H1 (cell line): ENCODE results near the gene SCAPER. TPM values are rescaled to one million over a fixed set of nuclear protein-coding genes. Genes with fewer than 3 reads are reported as not detected.
A peak's percentile ranks its signal among the peaks of the same experiment; 100 is the strongest.

Source experiments
- CTCF ChIA-PET: fragments of 300-600 bp; sonication (Branson Sonifier 250); formaldehyde crosslinking; loops from one replicate; lab custom pipeline; 2021; ENCODE audit not compliant: partially characterized antibody; lab: Charles Lee
- POLR2A ChIA-PET: fragments of 300-600 bp; sonication (Branson Sonifier 250); formaldehyde crosslinking; loops from one replicate; lab custom pipeline; 2021; ENCODE audit warnings: inconsistent platforms; ENCODE audit not compliant: partially characterized antibody; lab: Charles Lee
- DNase-seq, 2 experiments: peaks; one replicate each; pipeline versions ENCODE4 v3.0.0 to v3.0.0-alpha.2; 2010 to 2022; ENCODE audit warnings: low spot score in 2 of 2, low read depth in 1 of 2, mixed read lengths in 1 of 2
- FAIRE-seq: peaks from 2 replicates; lab custom pipeline; 2011; peaks lifted over from hg19 to GRCh38; lab: Jason Lieb, UNC
- H2AFZ ChIP-seq: 2 replicates; pipeline ENCODE4 v1.8.1; 2012; ENCODE audit warnings: low read length, inconsistent platforms
- H2AK5ac ChIP-seq: 2 replicates; pipeline ENCODE4 v1.6.1; 2013; ENCODE audit warnings: low read depth, low read length
- H2BK120ac ChIP-seq: replicated peaks from 2 replicates; pipeline ENCODE3; 2013; ENCODE audit warnings: low read depth, low read length, inconsistent platforms
- H2BK12ac ChIP-seq: 2 replicates; pipeline ENCODE4 v1.6.1; 2013; ENCODE audit warnings: low read depth, low read length
- H2BK15ac ChIP-seq: 2 replicates; pipeline ENCODE4 v1.6.1; 2013; ENCODE audit warnings: low read length
- H2BK20ac ChIP-seq: 2 replicates; pipeline ENCODE4 v1.6.1; 2013; ENCODE audit warnings: low read length
- H2BK5ac ChIP-seq: 2 replicates; pipeline ENCODE4 v1.6.1; 2013; ENCODE audit warnings: low read depth, low read length
- H3K14ac ChIP-seq: 2 replicates; pipeline ENCODE4 v1.6.1; 2013; ENCODE audit warnings: inconsistent platforms; ENCODE audit not compliant: insufficient read length
- H3K18ac ChIP-seq: 2 replicates; pipeline ENCODE4 v1.6.1; 2013; ENCODE audit warnings: low read length; ENCODE audit errors: extremely low read depth
- H3K23ac ChIP-seq: 2 replicates; pipeline ENCODE4 v1.6.1; 2013; ENCODE audit warnings: inconsistent platforms; ENCODE audit not compliant: insufficient read length
- H3K23me2 ChIP-seq: 2 replicates; pipeline ENCODE4 v1.6.1; 2013; ENCODE audit warnings: low read depth, low read length
- H3K27ac ChIP-seq: 2 replicates; pipeline ENCODE4 v1.6.1; 2011; ENCODE audit warnings: low read depth, low read length, inconsistent platforms
- H3K27me3 ChIP-seq, 4 experiments: replicated peaks in 1 of 4; 1 replicate in 1 of 4; 2 replicates in 3 of 4; pipeline versions ENCODE4 v1.6.1 to v1.8.1; 2011 to 2013; ENCODE audit warnings: low read length in 3 of 4, mild to moderate bottlenecking in 3 of 4, inconsistent platforms in 2 of 4, mixed read lengths in 2 of 4, moderate library complexity in 1 of 4; ENCODE audit not compliant: control insufficient read depth in 3 of 4, insufficient read depth in 3 of 4; ENCODE audit errors: extremely low read depth in 1 of 4
- H3K36me3 ChIP-seq, 4 experiments: 2 replicates each; pipeline versions ENCODE4 v1.6.1 to v1.8.1; 2011 to 2013; ENCODE audit warnings: mild to moderate bottlenecking in 4 of 4, low read length in 3 of 4, moderate library complexity in 2 of 4, control low read depth in 1 of 4, inconsistent platforms in 1 of 4; ENCODE audit not compliant: insufficient read depth in 4 of 4, control insufficient read depth in 2 of 4
- H3K4ac ChIP-seq: replicated peaks from 2 replicates; pipeline ENCODE3; 2013; ENCODE audit warnings: low read length, low read depth, mixed read lengths, inconsistent platforms; ENCODE audit not compliant: insufficient read length
- H3K4me1 ChIP-seq, 4 experiments: replicated peaks in 1 of 4; 1 replicate in 1 of 4; 2 replicates in 3 of 4; pipeline versions ENCODE4 v1.6.1 to v1.8.1; 2011 to 2013; ENCODE audit warnings: low read length in 3 of 4, inconsistent platforms in 2 of 4, mixed read lengths in 1 of 4; ENCODE audit not compliant: insufficient read depth in 4 of 4, control insufficient read depth in 3 of 4
- H3K4me2 ChIP-seq, 2 experiments: 2 replicates each; pipeline versions ENCODE4 v1.6.1 to v1.8.1; 2011 to 2013; ENCODE audit warnings: low read depth in 2 of 2, low read length in 2 of 2, control low read depth in 1 of 2, inconsistent platforms in 1 of 2, mild to moderate bottlenecking in 1 of 2; ENCODE audit not compliant: insufficient read depth in 1 of 2
- H3K4me3 ChIP-seq, 4 experiments: fragments of 200-600, 300-600 bp in 1 of 4; sonication (generic), shearing (Covaris generic), sonication (Bioruptor Twin) in 1 of 4; 2 replicates each; pipeline versions ENCODE4 v1.5.1 to v1.8.1; 2011 to 2016; ENCODE audit warnings: low read length in 4 of 4, low read depth in 3 of 4, control low read depth in 2 of 4, inconsistent platforms in 2 of 4, mild to moderate bottlenecking in 2 of 4, mixed read lengths in 1 of 4, moderate library complexity in 1 of 4; ENCODE audit not compliant: insufficient read depth in 2 of 4; ENCODE audit errors: extremely low read depth in 1 of 4
- H3K56ac ChIP-seq: replicated peaks from 2 replicates; pipeline ENCODE3; 2013; ENCODE audit warnings: low read depth, mild to moderate bottlenecking, mixed read lengths, low read length, inconsistent platforms; ENCODE audit not compliant: insufficient read length
- H3K79me1 ChIP-seq: 2 replicates; pipeline ENCODE4 v1.6.1; 2013; ENCODE audit warnings: low read depth, low read length, control low read depth
- H3K79me2 ChIP-seq, 2 experiments: 2 replicates each; pipeline versions ENCODE4 v1.6.1 to v1.8.1; 2012 to 2013; ENCODE audit warnings: low read length in 2 of 2, mild to moderate bottlenecking in 2 of 2, inconsistent platforms in 1 of 2; ENCODE audit not compliant: insufficient read depth in 2 of 2, control insufficient read depth in 1 of 2
- H3K9ac ChIP-seq, 4 experiments: replicated peaks in 1 of 4; 1 replicate in 1 of 4; 2 replicates in 3 of 4; pipeline versions ENCODE4 v1.6.1 to v1.8.1; 2011 to 2013; ENCODE audit warnings: low read depth in 3 of 4, low read length in 3 of 4, control low read depth in 2 of 4, mild to moderate bottlenecking in 2 of 4, moderate library complexity in 2 of 4, inconsistent platforms in 1 of 4; ENCODE audit errors: extremely low read depth in 1 of 4
- H3K9me3 ChIP-seq, 2 experiments: 2 replicates each; pipeline versions ENCODE4 v1.6.1 to v1.8.1; 2012 to 2013; ENCODE audit warnings: mild to moderate bottlenecking in 2 of 2, moderate library complexity in 2 of 2, control low read depth in 1 of 2, inconsistent platforms in 1 of 2, low read depth in 1 of 2, low read length in 1 of 2, mixed read lengths in 1 of 2; ENCODE audit not compliant: insufficient read depth in 2 of 2
- H4K20me1 ChIP-seq, 2 experiments: replicated peaks in 1 of 2; 2 replicates each; pipeline versions ENCODE3 to v1.8.1; 2011 to 2013; ENCODE audit warnings: inconsistent platforms in 2 of 2, low read length in 2 of 2, mild to moderate bottlenecking in 1 of 2; ENCODE audit not compliant: insufficient read depth in 2 of 2, control insufficient read depth in 1 of 2
- H4K5ac ChIP-seq: 2 replicates; pipeline ENCODE4 v1.6.1; 2013; ENCODE audit warnings: low read length, low read depth, mixed read lengths, inconsistent platforms; ENCODE audit not compliant: insufficient read length
- H4K8ac ChIP-seq: 2 replicates; pipeline ENCODE4 v1.8.0; 2013; ENCODE audit warnings: mild to moderate bottlenecking, moderate library complexity, low read length, inconsistent platforms; ENCODE audit not compliant: insufficient read depth; ENCODE audit errors: extremely low read depth
- H4K91ac ChIP-seq: replicated peaks from 2 replicates; pipeline ENCODE3; 2013; ENCODE audit warnings: low read length, mixed read lengths, inconsistent platforms; ENCODE audit not compliant: insufficient read length
- ATF2 ChIP-seq: IDR thresholded peaks from 2 replicates; pipeline ENCODE4 v1.6.1; 2012; ENCODE audit warnings: low read length, inconsistent platforms
- BACH1 ChIP-seq: IDR thresholded peaks from 2 replicates; pipeline ENCODE4 v1.6.1; 2012; ENCODE audit warnings: low read length, improper control_type of control experiment
- EGR1 ChIP-seq: IDR thresholded peaks from 2 replicates; pipeline ENCODE4 v1.6.1; 2011; ENCODE audit warnings: low read depth, low read length, borderline replicate concordance
- EP300 ChIP-seq, 2 experiments: IDR thresholded peaks; 1 replicate in 1 of 2; 2 replicates in 1 of 2; pipeline ENCODE4 v1.6.1; 2011 to 2012; ENCODE audit warnings: low read depth in 2 of 2, low read length in 2 of 2, mild to moderate bottlenecking in 2 of 2, borderline replicate concordance in 1 of 2, inconsistent platforms in 1 of 2, moderate library complexity in 1 of 2
- JUND ChIP-seq: IDR thresholded peaks from 2 replicates; pipeline ENCODE4 v1.6.1; 2011; ENCODE audit warnings: mild to moderate bottlenecking, improper control_type of control experiment, low read length
- PHF8 ChIP-seq: fragments of 200-600 bp; sonication (generic); conservative IDR thresholded peaks from 2 replicates; pipeline ENCODE4 v1.7.1; 2012; ENCODE audit warnings: low read depth, mild to moderate bottlenecking, inconsistent platforms, low read length, moderate library complexity
- SP2 ChIP-seq: IDR thresholded peaks from 2 replicates; pipeline ENCODE4 v1.6.1; 2012; ENCODE audit warnings: mild to moderate bottlenecking, low read length, inconsistent platforms
- SP4 ChIP-seq: IDR thresholded peaks from 2 replicates; pipeline ENCODE4 v1.6.1; 2012; ENCODE audit warnings: low read length, inconsistent platforms
- TBP ChIP-seq: IDR thresholded peaks from 2 replicates; pipeline ENCODE4 v1.6.1; 2011; ENCODE audit warnings: low read depth, low read length, improper control_type of control experiment
- YY1 ChIP-seq: IDR thresholded peaks from 2 replicates; pipeline ENCODE4 v1.6.1; 2011; ENCODE audit warnings: low read depth, mild to moderate bottlenecking, low read length
- ZNF274 ChIP-seq: IDR thresholded peaks from 2 replicates; pipeline ENCODE4 v1.7.0; 2012; ENCODE audit warnings: low read length, borderline replicate concordance; ENCODE audit errors: extremely low read depth
- WGBS, 2 experiments: shearing (Covaris generic) in 1 of 2; methylation state at CpG; one replicate each; pipeline versions ENCODE4 v1.1.6 to v1.1.7; 2013 to 2015; ENCODE audit warnings: low lambda C conversion rate in 2 of 2, mixed read lengths in 2 of 2, inconsistent platforms in 1 of 2, low coverage in 1 of 2, missing lambda C conversion rate in 1 of 2; ENCODE audit not compliant: insufficient replicate concordance in 2 of 2, insufficient coverage in 1 of 2, insufficient read length in 1 of 2; ENCODE audit errors: extremely low coverage in 1 of 2, missing lambda C conversion rate in 1 of 2; 5-methylcytosine and 5-hydroxymethylcytosine counted together
- polyA plus RNA-seq, 7 experiments: library from polyadenylated mRNA; depleted of rRNA in 3 of 7; stranded (reverse) in 5 of 7; unstranded in 2 of 7; fragments of >200 nt in 5 of 7; fragments of 200-250 nt in 2 of 7; gene quantifications; 1 replicate in 5 of 7; 2 replicates in 1 of 7; 4 replicates in 1 of 7; pipeline versions ENCODE4 v1.2.1 to v1.2.3, GENCODE V29; 2011 to 2013; ENCODE audit warnings: missing spikeins in 2 of 7, mixed read lengths in 2 of 7
- total RNA-seq: library from RNA; stranded (reverse); fragmentation: NEBNext Ultra II Directional; extraction: Animal tissue kit (Norgen Biotek cat#: 25700); gene quantifications from 2 replicates; pipeline ENCODE4 v1.2.1, GENCODE V29; 2021

SCAPER gene
- total and polyA plus RNA-seq, 2 of the 8 experiments (the other 6 are each of a cell fraction or from before 2014, with no cell fraction given): 1.6 to 6.8 TPM

GRCh38 chr15:76347482-76348055 is 557.6 kb downstream of the SCAPER start:
- peaks cover 50 to 74% (median 60%) of the 10 kb centered on the region in 4 experiments for H3K27me3 ChIP-seq
- peak overlapping the region; percentile 51 to 68 (median 60); a peak in 6 of 8 replicates for H3K4me3 ChIP-seq
- H3K18ac ChIP-seq: no peak overlapping the region
- no peak overlapping the region for H2AFZ ChIP-seq
- no peak overlapping the region for H2AK5ac ChIP-seq
- peaks cover 5 to 12% of the 10 kb centered on the region in 2 experiments for H4K20me1 ChIP-seq
- ChIA-PET POLR2A (interaction anchor here (0.5 to 5.0 kb wide), 3 partner anchors 11 to 435 kb away, joined by 3 to 55 read pairs (median 3); partner anchors contain the start of gene ISL2), CTCF (interaction anchor here (1.5 to 3.6 kb wide), 3 partner anchors 10 to 17 kb away, joined by 5 to 22 read pairs (median 6); no protein-coding TSS in a partner anchor)
- H3K56ac ChIP-seq: no peak overlapping the region
- FAIRE-seq: no peak
- peak overlapping the region; percentile 77 to 84 for H3K4me2 ChIP-seq
- 8% methylated on average over 13 of the region's 13 CpGs; no CpG with 5 or more reads in 1 of the 2 experiments for WGBS, 2 experiments
- no peaks in the 10 kb centered on the region for H3K79me1 ChIP-seq
- no peak for DNase-seq
- H3K27ac ChIP-seq: no peak overlapping the region
- H3K36me3 ChIP-seq: peaks cover 0 to 4% (median 0%) of the 10 kb centered on the region in 4 experiments; a peak in 1 of 8 replicates
- H4K8ac ChIP-seq: no peak overlapping the region
- no peaks in the 10 kb centered on the region for H3K79me2 ChIP-seq
- no peak overlapping the region for H3K14ac ChIP-seq
- no peak overlapping the region for H2BK12ac ChIP-seq
- H4K5ac ChIP-seq: no peak overlapping the region
- H2BK15ac ChIP-seq: no peak overlapping the region
- H2BK20ac ChIP-seq: no peak overlapping the region
- H3K9me3 ChIP-seq: peaks cover 0 to 3% of the 10 kb centered on the region in 2 experiments; a peak in 1 of 4 replicates
- peaks cover 0 to 6% (median 3%) of the 10 kb centered on the region in 4 experiments; a peak in 6 of 7 replicates for H3K4me1 ChIP-seq
- no peak overlapping the region for H3K9ac ChIP-seq
- H2BK120ac ChIP-seq: no peak overlapping the region
- no peak overlapping the region for H3K23ac ChIP-seq
- no peak overlapping the region for H4K91ac ChIP-seq
- H3K23me2 ChIP-seq: peaks cover 8% of the 10 kb centered on the region; the same call in 1 of the 2 replicates
- no peak overlapping the region for H2BK5ac ChIP-seq
- no peak overlapping the region for H3K4ac ChIP-seq
- TF ChIP-seq EGR1 (no peak), BACH1 (no peak), SP4 (no peak), ATF2 (no peak), EP300 (IDR thresholded peaks at IDR 0.05; ENCODE audit: borderline replicate concordance in 1 of 2, low read depth in 2 of 2, low read length in 2 of 2) (no peak), SP2 (no peak), PHF8 (no peak), JUND (no peak), ZNF274 (no peak), TBP (no peak), YY1 (no peak)
